ENCODE measurements around the gene PSMB10.

DNA sequence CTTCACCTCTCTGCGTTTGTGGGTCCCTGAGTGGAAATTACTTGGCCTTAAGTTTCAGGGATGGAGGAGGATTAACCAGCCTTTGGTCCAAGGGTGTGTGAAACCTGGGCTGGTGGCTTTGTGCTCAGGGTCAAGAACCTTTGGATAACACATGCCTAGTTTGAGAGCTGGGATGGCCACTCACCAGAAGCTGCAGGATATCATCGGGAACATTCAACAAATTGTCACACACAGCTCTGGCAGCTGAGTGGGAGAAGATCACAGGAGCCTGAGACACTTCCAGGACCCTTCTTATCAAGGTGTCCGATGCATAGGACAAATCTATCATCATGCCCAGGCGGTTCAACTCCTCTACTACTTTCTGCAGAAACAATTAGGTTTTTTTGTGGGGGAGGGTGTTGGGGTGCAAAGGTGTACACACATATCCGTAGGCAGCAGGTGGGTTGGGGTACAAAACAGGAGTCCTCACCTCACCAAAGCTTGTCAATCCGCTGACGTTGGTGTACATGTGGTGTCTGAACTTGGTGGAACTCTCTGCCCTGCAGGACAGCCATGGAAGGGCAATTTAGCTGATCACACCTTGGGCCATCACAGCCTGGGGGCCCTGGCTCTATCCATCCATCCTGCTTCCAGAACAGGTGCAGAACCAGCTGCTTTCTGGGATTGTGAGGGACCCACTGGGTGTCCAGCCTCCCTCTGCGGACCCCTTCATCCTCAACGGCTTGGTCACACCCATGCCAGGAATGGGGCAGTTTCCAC is 41.0 kb upstream of the PSMB10 start:
- TF ChIP-seq POLR2AphosphoS5 (IDR thresholded peaks at IDR 0.05), result no peak
- no peak for TF ChIP-seq POLR2A (IDR thresholded peaks at IDR 0.05)
- TF ChIP-seq, protein P1, sequence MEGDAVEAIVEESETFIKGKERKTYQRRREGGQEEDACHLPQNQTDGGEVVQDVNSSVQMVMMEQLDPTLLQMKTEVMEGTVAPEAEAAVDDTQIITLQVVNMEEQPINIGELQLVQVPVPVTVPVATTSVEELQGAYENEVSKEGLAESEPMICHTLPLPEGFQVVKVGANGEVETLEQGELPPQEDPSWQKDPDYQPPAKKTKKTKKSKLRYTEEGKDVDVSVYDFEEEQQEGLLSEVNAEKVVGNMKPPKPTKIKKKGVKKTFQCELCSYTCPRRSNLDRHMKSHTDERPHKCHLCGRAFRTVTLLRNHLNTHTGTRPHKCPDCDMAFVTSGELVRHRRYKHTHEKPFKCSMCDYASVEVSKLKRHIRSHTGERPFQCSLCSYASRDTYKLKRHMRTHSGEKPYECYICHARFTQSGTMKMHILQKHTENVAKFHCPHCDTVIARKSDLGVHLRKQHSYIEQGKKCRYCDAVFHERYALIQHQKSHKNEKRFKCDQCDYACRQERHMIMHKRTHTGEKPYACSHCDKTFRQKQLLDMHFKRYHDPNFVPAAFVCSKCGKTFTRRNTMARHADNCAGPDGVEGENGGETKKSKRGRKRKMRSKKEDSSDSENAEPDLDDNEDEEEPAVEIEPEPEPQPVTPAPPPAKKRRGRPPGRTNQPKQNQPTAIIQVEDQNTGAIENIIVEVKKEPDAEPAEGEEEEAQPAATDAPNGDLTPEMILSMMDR (IDR thresholded peaks at IDR 0.05), result no peak
